HG02623 (cell line): ENCODE results near the gene TNS4.

Source experiments
- ATAC-seq: cut with Tn5 transposase; IDR thresholded peaks from one replicate; pipeline ENCODE4 v1.9.1; 2021; ENCODE audit warnings: moderate library complexity; ENCODE audit not compliant: unreplicated experiment

The TNS4 gene

DNA sequence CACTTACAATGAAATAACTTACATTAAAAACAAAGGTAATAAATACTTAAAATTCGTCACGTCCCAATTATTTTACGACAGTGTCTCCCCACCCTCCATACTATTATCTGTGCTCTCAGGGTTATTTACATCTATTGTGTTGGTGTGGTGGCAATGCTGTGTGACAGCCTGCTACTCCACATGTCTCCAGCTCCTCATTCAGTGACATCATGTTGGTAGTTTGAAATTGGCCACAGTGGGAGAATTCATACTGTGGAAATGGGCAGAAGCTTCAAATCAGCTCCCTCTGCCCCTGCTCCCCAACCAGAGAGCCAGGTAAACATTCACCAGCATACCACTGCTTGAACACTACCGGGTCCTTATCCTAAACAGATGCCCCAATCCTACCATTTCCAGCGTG, 6.3 kb downstream of the TNS4 start:
- ATAC-seq: no peak

DNA sequence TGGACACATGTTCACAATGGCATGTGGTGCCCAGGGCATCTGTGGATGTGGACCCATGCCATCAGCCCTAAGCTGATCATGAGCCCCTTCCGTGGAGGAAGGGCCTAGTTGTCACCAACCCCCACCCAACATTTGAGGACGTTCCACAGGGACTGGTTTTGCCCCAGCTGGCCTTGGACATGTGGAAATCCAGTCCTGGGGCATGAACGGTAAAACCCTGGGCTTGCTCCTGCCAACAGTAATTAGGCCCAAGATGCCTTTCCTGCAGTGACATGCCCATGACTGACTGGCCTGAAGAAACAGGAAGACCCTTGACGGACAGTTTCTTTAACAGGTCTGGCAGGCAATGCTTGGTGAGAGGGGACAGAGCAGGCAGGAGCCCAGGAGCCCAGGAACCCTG, 7.7 kb downstream of the TNS4 start:
- no peak for ATAC-seq

DNA sequence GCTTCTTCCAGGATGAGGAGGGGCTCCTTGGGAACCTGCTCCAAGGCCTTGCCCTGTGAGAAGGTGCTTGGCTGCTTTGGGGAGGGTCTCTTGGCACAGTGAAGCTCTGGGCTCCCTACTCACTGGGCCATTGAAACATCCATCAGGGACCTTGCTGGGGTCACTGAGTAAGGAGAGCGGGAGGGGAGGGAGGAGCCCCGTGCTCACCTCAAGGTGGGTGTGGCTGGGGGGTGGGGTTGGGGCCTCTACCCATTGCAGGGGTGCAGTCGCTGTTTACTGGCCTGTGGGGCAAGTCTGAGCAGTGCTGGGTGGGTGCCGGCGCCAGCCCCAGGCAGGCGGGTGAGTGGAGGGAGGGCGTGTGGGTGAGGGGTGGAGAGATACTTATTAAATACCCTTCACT, 9.9 kb downstream of the TNS4 start:
- no peak for ATAC-seq

DNA sequence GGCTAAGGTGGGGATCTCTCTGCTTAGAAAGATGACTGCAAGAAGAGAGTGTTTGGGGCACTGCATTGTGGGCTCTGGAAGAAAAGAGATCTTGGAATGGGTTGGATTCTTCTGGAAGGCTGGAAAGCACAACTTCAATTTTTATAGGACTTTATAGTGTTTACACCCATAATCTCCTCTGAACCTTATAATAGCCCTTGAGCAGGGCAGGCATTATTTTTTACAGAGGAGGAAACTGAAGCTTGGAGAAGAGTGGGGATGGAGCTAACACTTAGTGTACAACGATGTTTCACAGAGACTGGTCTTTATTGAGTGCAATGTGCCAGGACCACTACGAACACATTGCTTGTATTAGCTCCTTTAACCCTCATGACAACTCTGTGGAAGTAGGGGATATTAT, 10.4 kb downstream of the TNS4 start:
- ATAC-seq: no peak

DNA sequence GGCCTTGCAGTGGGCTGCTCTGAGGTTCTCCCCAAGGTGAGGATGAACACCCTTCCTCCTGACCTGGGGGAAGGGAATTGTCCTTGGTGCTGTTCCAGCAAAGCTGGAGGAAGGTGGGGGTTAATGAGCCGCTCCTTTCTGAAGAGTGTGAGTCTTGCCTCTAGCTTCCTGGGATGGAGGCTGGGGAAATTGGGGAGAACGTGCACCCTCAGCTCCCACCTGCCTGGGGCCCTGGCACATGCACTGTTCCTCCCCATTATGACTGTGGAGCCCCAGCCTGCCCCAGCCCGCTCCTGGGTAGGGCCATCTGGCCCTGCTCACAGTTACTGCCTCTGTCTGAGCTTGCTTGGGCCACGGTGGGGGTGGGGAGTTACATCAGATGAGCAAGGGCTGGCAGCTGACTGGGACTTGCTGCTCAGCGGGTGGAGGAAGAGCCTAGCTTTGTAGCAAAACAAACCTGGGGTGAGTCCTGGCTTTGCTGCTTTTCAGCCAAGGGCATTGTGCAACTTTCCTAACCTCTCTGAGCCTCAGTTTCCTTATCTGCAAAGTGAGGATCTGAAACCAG, 11.1 kb downstream of the TNS4 start:
- ATAC-seq: no peak

DNA sequence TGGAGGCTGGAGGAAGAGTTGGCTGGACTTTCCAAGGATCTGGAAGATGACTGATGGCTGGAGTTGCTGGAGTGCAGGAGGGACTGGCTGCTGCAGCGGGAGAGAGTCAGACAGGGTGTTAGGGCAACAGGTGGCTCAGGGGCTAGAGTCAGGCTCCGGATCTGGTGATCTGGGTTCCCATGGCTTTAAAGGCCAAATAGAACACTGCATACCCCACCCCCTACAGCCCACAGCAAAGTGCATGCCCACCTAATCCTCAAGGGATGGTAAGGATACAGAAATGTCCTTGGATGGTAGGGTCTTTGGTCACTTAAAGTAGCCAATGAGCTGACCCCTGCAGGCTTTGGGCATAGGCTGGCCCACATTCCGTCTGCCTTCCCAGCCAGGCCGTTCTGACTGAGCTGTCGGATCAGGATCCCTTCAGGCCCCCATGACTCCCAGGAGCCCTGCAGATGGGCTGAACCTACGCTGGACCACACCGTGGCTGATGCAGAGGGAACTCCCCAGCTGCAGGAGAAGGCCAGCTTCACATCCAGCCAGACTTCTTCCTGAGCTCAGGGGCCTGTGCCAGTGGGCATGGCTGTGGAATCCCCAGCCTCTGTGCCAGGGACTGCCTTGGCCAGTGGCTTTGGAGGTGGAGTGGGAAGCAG, 13.9 kb downstream of the TNS4 start:
- ATAC-seq: no peak

DNA sequence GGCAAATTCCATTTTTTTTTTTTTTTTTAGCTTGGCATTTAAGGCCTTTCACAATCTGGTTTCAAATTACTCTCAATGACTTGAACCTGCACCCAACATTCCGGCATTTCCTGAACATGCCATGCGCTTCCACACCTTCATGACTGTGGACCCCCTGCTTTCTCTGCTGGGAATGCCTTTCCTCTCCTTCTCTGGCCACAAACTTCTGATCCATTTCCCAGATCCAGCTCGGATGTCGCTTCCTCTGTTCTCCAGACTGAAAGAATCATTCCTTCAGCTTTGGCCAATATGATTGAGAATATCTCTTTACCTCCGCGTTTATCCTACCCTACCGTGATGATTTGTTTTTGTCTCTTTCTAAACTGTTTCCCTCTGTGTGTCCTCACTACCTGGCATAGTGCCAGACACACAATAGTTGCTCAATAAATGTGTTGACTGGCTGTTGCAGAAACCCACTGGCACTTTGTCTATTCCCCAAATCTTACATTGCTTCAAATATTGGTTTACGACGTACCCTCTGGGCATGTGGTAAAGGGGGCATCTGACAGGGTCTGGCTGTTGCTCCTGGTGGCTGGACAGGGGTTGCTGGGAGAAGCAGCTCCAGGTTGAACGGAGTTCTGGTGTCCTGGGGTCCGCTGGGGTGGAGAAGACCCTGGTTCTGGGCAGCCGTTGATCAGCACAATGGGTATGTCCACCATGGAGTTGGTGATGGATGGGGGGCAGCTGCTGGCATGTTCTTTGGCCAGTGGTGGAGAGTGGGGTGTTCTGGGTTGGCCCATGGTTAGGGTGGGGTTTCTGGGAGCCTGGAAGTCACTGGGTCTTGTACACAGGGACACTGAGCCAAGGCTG, 14.7 kb downstream of the TNS4 start:
- no peak for ATAC-seq

DNA sequence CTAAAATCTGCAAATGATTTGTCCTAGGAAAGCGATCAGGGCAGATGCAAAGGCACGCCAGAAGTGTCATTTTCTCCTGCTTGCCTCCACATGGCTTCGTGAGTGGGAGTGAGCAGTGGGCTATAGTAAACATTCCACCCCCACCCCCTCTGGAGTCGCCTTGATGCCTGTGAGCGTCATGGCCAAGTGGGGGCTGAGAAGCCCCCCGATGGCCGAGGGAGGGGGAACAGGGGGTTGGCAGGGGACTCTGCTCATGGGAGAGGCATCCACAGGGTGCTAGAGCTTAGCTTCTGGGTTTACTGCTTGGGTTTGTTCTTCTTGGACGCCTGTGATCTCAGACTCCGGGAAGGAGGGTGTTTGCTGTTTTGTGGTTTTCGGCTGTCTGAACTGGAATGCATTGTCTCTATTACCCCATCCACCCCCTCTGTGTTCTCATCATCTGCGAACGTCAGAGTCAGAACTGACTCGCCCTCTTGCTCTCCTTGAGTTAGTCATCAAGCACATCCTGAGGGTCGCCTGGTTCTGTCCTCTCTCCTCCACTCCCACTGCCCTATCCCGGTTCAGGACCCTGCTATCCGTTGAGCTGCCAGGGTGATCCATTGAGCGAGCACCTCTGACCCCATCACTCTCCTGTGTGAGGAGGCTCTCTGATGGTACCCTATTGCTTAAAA, 15.4 kb downstream of the TNS4 start:
- no peak for ATAC-seq

DNA sequence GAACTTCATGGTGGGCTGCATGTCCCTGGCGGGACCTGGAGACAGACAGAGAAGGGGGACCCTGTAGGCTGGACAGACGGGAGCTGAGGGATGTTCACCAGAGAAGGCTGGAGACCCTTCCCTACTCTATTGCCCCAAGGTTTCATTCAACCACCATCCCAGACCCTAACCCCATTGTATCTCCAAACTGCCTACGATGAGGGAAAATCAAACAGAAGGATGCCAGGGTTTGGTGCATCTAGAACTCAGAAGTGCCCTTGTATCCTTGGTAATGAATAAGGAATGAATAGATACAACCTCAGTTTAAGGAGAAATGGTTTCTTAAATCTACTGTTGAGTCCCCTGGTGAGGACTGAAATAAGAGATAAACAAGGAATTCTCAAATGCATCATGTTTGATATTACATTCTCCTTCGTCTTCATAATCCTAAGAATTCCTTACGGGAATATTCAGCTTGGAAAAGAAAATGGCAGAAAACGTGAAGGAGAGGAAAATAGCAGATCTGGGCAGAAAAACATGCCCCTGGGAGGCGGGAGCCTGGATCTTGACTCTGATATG, 16.4 kb downstream of the TNS4 start:
- ATAC-seq: no peak

DNA sequence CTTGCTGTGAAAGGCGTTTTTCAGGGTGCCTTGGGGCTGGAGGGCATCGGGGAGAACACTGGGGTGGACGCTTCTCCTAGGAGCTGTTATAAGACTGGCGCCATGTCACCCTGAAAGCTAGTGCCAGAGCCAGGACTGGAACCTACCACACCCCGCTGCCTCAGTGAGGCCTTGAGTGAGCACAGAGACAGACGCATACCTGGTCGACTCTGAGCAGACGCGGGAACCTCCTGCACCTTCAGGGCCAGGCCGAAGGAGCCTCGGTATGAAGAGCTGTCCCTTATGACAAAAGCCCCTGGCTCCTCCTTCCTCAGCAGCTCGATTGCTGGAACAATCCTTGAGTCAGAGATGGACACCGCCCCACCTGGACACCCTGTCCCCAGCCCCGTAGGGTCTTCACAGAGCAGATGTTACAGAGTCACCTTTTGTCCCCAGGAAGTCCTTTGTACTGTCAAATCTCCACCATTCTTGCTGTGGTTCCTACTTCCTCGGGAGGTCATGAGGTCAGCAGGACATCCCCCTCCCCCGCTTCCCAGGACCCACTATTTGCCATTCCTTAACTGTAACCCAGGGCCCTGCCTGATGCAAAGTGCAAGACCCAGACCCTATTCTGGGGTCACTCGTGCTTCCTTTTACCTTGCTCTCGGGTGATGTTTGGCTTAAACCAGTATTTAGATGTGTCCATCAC, 17.0 kb downstream of the TNS4 start:
- ATAC-seq: no peak

DNA sequence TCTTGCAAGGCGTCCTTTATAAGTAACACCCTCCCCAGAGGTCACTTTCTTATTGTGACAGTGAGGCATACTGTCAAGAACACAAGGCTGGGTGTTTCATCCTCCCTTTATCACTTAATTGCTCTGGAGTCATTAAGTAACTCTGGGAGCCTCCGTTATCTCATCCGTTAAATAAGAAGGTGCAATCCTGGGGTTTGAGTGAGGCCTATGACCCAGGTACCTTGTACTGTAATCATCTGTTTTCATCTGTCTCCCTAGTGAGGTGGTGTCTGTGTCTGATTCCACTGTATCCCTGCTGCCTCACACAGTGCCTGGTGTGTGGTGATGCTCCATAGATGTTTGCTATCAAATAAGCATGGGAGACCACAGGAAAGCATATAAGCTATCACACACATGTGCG, 17.7 kb downstream of the TNS4 start:
- ATAC-seq: no peak

DNA sequence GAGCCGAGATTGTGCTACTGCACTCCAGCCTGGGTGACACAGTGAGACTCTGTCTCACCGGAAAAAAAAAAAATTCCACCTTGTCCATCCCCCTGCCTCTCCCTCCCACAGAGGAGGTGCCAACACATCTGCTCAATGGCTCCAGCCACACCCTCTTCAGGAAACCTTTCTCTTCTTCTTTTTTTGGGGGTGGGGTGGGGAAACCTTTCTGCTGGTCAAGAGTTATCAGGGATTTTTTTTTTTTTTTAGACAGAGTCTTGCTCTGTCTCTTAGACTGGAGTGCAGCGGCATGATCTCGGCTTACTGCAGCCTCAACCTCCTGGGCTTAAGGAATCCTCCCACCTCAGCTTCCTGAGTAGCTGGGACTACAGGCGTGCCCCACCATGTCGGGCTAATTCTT, 18.7 kb downstream of the TNS4 start:
- ATAC-seq: no peak

DNA sequence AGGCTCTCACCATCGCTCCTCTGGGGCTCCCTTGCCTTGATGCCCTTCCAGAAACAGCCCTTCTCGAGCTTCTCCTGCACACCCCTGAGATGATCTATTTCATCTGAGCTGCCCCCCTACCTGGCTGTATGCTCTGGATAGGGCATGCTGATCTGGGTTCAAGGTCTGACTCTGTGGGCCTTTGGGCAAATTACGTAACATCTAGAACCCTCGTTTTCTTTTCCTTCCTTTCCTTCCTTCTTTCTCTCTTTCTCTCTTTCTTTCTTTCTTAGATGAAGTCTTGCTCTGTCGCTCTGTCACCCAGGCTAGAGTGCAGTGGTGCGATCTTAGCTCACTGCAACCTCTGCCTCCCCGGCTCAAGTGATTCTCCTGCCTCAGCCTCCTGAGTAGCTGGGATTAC, 20.3 kb downstream of the TNS4 start:
- no peak for ATAC-seq

DNA sequence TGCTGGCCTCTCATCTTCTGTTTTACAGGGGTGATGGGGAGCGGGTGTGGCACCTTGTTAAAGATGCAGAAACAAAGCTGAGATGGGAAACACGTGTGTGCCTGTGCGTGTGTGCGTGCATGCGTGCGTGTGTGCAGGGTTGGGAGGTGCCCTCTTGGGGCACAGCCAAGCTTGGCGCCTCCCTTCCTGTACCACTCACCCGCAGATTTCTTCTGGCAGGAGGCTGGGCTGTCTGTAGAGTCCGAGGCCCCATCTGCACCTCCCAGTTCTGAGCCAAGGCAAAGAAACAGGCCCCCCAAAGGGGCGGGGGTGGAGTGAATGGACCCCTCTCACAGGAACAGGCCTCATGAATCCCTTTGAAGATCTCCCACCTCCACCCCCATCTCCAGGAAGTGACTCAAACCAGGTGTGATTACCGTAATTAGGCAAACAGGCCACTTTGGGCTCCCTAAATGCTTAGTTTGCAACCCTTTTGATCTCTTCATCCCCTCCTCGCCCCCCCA, 20.9 kb downstream of the TNS4 start:
- no peak for ATAC-seq

DNA sequence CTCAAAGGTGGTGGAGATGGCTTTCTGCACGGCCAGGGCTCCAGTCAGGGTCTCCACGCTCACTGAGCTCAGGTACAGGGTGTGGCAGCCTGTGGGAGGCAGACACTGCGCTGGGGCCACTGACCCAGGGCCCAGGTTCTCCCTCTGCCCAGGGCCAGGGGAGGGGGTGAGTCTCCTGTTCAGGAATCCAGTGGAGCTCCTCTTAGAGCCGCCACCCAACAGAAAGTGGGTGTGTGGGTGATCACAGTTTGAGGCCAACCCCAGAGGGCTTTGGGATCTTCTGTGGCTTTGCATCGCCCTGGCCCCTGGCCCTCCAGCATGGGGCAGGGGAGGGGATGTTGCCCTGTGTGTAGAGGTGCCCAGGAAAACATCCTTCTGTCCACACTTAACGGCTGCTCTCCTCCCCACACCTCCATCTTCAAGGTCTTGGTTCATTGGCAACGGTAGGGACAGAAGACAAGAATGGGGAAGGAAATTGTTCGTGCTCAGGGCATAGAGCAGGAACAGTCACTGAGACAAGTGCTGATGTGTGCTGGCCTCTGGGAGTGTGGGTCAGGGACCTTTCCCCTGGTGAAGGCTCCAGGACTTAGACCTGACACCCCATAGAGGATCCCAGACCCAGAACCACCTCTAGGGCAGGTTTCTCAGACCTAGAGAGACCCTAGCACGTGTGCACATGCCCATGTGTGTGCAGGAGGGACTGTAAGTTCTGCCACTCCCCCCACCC, 21.5 kb downstream of the TNS4 start:
- ATAC-seq: no peak

DNA sequence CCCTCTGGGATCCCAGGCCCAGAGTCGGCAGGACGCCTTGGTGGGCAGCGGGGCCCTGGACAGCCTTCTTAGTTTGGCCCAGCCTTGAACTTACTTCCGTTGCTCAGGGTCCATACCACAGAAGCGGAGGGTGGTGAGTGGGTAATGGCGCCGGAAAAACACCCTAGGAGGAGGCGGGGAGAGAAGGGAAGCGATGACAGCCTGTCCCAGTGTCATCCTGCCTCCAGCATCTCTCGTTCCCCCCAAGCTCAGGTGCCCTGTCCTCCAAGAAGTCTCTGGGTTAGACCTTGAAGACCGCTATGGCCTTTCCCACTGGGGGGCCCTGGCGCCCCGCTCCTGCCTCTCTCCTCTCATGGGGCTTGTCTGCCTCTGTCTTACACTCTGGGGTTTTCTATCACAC, 22.9 kb downstream of the TNS4 start:
- ATAC-seq: no peak

DNA sequence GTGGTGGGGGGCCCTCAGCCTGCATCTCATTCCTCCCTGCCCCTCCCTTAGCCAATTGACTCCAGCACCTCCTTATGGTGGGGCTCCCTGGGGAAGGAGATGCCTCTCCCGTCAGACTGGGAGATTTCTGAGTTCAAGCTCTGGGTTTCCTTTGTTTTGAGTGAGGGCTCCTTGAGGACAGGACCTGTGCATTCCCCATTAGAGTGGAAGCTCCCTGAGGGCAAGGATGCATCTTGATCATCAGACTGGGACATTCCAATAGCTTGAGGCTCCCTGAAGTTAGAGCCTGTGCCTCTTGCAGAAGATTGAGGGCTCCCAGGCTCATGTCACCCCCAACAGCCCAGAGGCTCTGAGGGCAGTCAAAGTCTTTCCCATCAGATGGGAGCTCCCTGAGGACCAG, 23.6 kb downstream of the TNS4 start:
- ATAC-seq: no peak

DNA sequence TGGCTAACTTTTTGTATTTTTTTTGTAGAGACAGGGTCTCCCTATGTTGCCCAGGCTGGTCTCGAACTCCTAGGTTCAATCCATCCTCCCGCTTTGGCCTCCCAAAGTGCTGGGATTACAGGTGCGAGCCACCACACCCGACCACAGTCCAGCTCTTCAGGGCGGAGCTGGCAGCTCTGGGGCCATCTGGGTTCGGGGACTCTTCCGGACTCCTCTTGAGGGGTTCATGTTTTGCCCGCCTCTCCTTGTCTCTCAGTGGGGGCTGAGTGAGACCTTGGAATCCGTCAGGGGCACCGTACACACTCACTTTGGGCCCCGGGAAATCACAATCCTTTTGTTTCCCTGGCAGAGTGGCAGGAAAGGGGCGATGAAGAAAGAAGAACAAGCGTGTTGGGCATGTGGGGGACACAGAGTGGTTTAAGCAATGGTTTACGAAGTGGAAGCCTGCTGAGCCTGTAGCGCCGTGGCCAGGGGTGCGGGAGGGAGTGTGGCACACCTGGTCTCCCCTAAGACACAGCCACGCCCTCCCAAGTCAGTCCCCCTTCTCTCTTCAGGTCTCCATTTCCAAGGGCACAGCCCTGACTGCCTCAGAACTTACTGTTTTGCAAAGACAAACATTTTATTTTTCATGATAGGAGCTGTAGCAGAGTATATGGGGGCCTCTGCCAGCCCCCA, 26.1 kb downstream of the TNS4 start:
- ATAC-seq: no peak

DNA sequence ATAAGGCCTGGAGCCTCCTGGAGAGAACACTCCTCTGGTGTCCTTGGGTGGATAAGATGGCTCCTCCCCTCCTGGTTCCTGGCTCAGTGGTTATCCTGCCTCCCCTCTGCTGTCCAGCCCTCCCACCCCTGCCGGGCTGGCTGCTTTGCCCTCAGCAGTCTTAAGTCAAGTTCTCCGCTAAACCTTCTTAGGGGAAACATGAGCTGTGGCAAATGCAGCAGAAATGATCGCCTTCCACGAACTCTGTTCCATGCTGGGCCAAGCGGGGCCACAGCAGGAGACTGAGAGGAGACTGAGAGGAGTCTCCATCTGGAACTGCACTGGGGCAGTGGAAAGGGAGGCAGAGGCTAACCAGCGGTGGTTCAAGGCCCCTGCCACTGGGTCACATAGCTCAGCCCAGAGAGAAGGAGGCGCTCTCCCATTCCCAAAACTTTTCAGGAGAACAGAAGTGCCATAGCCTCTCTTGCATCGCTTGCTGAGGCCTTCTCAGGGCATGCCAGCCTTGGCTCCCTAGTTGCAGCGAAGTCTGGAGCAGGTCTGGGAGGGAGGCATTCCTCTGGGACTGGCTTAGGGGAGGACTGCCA, 26.9 kb downstream of the TNS4 start:
- ATAC-seq: no peak
